ENCODE measurements around the gene TNFRSF18.
A peak's percentile ranks its signal among the peaks of the same experiment; 100 is the strongest.

DNA sequence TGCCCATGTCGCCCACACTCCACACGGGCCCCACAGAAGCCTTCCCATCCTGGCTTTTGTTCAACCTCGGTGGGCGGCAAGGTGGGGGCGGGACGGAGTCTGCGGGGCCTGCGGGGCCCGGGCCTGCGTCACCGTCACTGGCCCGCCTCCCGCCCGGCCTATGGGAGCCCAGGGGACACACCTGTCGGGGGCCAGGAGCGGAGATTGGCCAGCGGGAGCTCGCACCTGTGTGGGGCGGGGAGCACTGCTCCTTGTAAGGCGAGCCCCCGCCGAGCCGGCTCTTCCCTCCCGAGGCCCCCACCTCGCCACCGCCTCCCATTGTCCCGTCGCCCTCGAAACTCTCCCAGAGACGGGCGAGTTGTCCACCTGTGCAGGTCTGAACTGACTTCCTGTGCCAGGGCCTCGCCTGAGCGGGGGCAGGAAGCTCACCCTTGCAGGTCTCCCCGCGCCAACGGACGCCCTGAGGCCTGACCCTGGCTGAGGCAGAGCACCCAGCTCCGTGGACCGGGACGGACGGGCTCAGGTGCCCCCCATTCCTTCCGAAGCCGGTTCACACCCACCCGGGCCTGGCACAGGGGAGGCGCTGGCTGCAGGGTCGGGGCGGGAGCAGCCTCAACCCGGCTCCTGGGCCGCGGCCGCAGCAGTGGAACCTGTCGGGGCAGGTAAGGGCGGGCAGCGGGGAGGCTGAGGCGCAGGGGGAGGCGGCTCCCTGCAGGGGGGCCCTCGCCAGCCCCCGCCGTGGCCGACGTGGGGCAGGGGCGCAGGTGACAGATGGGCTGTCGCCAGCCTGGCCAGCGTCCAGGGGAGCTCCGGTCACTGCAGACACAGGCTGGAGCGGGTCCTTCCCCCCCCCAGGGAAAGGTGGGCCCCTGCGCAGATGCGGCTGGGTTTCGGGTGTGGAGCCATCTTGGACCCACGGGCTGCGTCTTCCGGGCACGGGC, 43.5 kb downstream of the TNFRSF18 start:
- TF ChIP-seq, protein P1, sequence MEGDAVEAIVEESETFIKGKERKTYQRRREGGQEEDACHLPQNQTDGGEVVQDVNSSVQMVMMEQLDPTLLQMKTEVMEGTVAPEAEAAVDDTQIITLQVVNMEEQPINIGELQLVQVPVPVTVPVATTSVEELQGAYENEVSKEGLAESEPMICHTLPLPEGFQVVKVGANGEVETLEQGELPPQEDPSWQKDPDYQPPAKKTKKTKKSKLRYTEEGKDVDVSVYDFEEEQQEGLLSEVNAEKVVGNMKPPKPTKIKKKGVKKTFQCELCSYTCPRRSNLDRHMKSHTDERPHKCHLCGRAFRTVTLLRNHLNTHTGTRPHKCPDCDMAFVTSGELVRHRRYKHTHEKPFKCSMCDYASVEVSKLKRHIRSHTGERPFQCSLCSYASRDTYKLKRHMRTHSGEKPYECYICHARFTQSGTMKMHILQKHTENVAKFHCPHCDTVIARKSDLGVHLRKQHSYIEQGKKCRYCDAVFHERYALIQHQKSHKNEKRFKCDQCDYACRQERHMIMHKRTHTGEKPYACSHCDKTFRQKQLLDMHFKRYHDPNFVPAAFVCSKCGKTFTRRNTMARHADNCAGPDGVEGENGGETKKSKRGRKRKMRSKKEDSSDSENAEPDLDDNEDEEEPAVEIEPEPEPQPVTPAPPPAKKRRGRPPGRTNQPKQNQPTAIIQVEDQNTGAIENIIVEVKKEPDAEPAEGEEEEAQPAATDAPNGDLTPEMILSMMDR (IDR thresholded peaks at IDR 0.05), result no peak
- TF ChIP-seq POLR2AphosphoS5 (IDR thresholded peaks at IDR 0.05) (peak; percentile 81), POLR2A (IDR thresholded peaks at IDR 0.05) (peak; percentile 88)

Measured in prostate gland (tissue), 2 donors.